ENCODE results near the gene ADH1A. TPM values are rescaled to one million over a fixed set of nuclear protein-coding genes. Genes with fewer than 3 reads are reported as not detected.

ADH1A gene
- total RNA-seq, 1 experiment from 2014 or later: not detected

DNA sequence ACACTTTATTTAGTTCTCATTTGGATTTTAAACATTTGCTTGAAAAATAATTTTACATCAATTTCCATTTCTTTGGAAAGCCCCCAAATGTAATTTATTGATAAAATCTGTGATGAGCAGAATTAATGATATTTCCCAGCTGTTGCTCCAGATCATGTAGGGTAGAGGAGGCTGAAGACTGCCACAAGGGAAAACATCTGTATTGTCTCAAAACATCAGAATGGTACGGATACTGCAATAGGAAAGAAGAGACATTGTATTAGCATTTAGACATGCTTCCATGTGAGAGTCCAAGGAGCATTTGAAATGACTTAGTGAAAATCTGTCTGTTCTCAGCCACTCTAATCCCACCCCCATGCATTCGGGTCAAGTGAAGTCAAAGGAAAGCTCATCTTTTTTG, 14.4 kb downstream of the ADH1A start (continued):
- TF ChIP-seq, protein P1, sequence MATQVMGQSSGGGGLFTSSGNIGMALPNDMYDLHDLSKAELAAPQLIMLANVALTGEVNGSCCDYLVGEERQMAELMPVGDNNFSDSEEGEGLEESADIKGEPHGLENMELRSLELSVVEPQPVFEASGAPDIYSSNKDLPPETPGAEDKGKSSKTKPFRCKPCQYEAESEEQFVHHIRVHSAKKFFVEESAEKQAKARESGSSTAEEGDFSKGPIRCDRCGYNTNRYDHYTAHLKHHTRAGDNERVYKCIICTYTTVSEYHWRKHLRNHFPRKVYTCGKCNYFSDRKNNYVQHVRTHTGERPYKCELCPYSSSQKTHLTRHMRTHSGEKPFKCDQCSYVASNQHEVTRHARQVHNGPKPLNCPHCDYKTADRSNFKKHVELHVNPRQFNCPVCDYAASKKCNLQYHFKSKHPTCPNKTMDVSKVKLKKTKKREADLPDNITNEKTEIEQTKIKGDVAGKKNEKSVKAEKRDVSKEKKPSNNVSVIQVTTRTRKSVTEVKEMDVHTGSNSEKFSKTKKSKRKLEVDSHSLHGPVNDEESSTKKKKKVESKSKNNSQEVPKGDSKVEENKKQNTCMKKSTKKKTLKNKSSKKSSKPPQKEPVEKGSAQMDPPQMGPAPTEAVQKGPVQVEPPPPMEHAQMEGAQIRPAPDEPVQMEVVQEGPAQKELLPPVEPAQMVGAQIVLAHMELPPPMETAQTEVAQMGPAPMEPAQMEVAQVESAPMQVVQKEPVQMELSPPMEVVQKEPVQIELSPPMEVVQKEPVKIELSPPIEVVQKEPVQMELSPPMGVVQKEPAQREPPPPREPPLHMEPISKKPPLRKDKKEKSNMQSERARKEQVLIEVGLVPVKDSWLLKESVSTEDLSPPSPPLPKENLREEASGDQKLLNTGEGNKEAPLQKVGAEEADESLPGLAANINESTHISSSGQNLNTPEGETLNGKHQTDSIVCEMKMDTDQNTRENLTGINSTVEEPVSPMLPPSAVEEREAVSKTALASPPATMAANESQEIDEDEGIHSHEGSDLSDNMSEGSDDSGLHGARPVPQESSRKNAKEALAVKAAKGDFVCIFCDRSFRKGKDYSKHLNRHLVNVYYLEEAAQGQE (IDR thresholded peaks at IDR 0.05; ENCODE audit: low read depth): no peak
- TF ChIP-seq POLR2A (IDR thresholded peaks at IDR 0.05; ENCODE audit: borderline replicate concordance, extremely low read depth, insufficient read depth, insufficient read length): no peak
- TF ChIP-seq CBX3 (IDR thresholded peaks at IDR 0.05; ENCODE audit: low read depth): no peak
- TF ChIP-seq SIN3A (IDR thresholded peaks at IDR 0.05; ENCODE audit: low read depth): no peak
- no peak for TF ChIP-seq SP1 (IDR thresholded peaks at IDR 0.05; ENCODE audit: low read depth)

DNA sequence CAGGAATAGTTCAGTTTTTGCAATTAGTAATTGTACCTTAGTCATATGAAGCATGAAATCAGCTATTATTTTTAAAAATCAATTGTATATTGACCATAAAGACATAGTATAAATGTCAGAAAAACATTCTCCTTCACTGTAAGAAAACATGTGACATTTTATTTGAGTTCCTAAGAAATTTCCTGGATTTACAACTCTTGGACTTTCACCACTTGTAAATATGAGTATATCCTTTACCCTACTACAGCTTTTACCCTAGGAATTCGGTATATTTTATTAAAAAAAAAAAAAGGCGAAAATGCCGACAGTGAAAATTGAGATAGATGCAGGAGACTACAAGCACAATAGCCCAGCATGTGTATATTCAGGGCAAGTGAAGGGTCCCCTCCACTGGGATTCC, 14.9 kb downstream of the ADH1A start:
- intact Hi-C loops (cut with micrococcal nuclease): no loop called here
- H4K20me1 ChIP-seq (ENCODE audit: insufficient read depth): no peaks in the 10 kb centered on the region
- RAD21 ChIA-PET (ENCODE audit: low non-redundant PET in 1 of 2, low total read pairs in 2 of 2, uncharacterized antibody in 2 of 2, unreplicated experiment in 2 of 2): no interaction called here

More for the DNA sequence above, 14.9 kb downstream of the ADH1A start:
- Histone ChIP-seq H3K9me2 (ENCODE audit: insufficient read depth) (no peaks in the 10 kb centered on the region), H3K4me3 (replicated peaks in 1 of 2; ENCODE audit: low read depth in 1 of 2, low read length in 2 of 2) (no peak overlapping the region), H3K36me3 (ENCODE audit: control insufficient read depth in 1 of 2, insufficient read depth in 2 of 2, low read length in 2 of 2) (no peaks in the 10 kb centered on the region), H3K4me1 (ENCODE audit: control insufficient read depth in 1 of 2, insufficient read depth in 2 of 2, low read length in 2 of 2) (no peaks in the 10 kb centered on the region), H3K79me2 (ENCODE audit: insufficient read depth, low read length) (no peaks in the 10 kb centered on the region), H3K9ac (ENCODE audit: low read length) (no peak overlapping the region), H3K27ac (ENCODE audit: low read depth, low read length) (no peak overlapping the region), H2AFZ (ENCODE audit: low read depth, low read length, poor library complexity, severe bottlenecking) (no peak overlapping the region), H3K27me3 (ENCODE audit: insufficient read depth, low read length) (no peaks in the 10 kb centered on the region), H3K4me2 (ENCODE audit: low read length) (no peak overlapping the region), H3K9me3 (ENCODE audit: control insufficient read depth in 1 of 2, insufficient read depth in 1 of 2, low read depth in 1 of 2, low read length in 2 of 2) (no peaks in the 10 kb centered on the region)
- POLR2A ChIA-PET: no interaction called here
- TF ChIP-seq CBX3 (IDR thresholded peaks at IDR 0.05; ENCODE audit: low read depth): no peak
- no peak for TF ChIP-seq EGR1 (IDR thresholded peaks at IDR 0.05; ENCODE audit: low read depth)
- TF ChIP-seq ZNF274 (IDR thresholded peaks at IDR 0.05; ENCODE audit: low read depth, low read length): no peak
- DNase-seq (ENCODE audit: low read depth, low spot score) (no peak), ATAC-seq (no peak)
- no TSS peak for BruUV-seq (replicated peaks)
- CTCF ChIA-PET: no interaction called here

Measured in HCT116 (cell line).